ENCODE measurements around the gene GPRIN2. TPM values are rescaled to one million over a fixed set of nuclear protein-coding genes. Genes with fewer than 3 reads are reported as not detected.

Gene GPRIN2
- total RNA-seq, 2 experiments from 2014 or later = not detected

DNA sequence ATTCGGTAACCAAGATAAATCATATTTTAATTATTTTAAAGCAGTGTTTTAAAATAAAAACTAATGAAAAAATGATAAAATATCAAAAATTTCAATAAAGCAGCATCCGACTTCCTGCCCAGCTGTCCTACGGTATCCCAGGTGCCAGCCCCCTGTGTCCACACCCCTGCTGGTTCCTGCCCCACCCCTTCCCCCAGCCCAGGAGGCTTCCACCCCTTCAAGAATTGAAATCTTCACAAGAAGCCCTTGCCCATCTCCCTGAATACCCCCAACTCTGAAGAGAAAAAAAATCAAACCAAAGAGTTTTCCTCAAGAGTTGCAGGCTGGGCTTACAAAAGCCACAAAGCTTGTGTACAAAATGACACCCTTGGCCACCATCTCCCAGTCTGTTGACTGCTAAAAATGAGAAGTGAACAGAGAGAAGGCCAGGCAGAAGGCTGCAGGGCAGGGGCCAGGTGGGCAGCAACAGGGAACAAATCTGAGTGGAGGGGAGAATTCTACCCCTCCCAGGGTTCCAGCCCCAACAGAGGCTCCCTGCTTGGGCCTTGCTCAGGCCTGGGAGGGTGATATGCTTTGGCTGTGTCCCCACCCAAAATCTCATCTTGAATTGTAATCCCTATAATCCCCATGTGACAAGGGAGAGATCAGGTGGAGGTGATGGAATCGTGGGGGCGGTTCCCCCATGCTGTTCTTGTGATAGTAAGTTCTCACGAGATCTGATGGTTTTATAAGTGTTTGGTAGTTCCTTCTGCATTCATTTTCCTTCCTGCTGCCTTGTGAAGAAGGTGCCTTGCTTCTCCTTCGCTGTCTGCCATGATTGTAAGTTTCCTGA, 14.5 kb downstream of the GPRIN2 start:
- no peak overlapping the region for H3K4me3 Mint-ChIP-seq

DNA sequence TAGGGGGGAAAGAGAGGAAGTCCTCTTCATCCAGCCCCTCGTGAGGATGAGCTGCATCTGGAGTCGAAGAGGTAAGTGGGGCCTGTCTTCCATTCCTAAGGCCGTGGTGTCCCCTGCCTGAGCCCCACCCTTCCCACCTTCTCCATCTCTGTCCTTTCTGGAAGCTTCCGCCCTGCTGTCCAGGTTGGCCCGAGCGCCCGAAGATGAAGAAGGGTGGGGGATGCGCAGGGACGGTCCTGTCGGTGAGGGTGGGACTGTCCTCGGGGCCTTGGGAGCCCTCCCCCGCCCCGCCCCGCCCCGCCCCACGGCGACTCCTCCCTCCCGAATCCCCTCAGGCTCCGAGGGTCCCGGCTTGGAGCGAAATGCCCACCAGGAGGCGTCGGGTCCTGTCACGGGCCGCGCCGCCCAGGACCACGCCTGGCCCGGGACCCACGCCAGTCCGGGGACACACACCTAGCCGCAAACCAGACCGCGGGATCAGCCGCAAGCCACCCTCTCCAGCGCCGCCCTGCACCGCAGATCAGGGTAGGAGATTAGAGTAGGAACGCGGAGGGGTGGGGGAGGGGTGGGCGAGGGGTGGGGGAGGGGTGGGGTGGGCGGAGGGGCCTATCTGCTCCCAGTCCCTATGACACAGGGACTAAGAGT, 15.3 kb downstream of the GPRIN2 start:
- intact Hi-C loops (cut with DNase I, micrococcal nuclease) = no loop called here
- peak in 3 of 14 experiments; percentile 3 to 33 (median 5) for DNase-seq
- Histone ChIP-seq H3K4me3 (ENCODE audit: low read length) (no peak overlapping the region), H3K9me3 (ENCODE audit: control insufficient read depth in 1 of 2, insufficient read depth in 1 of 2, low read length in 2 of 2) (peaks cover 0 to 5% of the 10 kb centered on the region in 2 experiments), H3K36me3 (ENCODE audit: insufficient read depth, low read length) (no peaks in the 10 kb centered on the region), H3K27ac (ENCODE audit: low read depth in 1 of 2, low read length in 2 of 2) (no peak overlapping the region), H3K4me1 (ENCODE audit: insufficient read depth, low read length) (no peaks in the 10 kb centered on the region), H3K27me3 (ENCODE audit: control insufficient read depth in 1 of 2, insufficient read depth in 2 of 2, low read length in 2 of 2) (peaks cover 36 to 53% of the 10 kb centered on the region in 2 experiments)
- CTCF ChIA-PET = no interaction called here
- Mint-ChIP-seq H3K36me3 (ENCODE audit: low read depth) (no peaks in the 10 kb centered on the region), H3K27me3 (peaks cover 70% of the 10 kb centered on the region), H3K27ac (no peak overlapping the region), H3K4me3 (no peak overlapping the region), H3K4me1 (ENCODE audit: low read depth) (peaks cover 6% of the 10 kb centered on the region), H3K9me3 (no peaks in the 10 kb centered on the region)
- TF ChIP-seq, protein P1, sequence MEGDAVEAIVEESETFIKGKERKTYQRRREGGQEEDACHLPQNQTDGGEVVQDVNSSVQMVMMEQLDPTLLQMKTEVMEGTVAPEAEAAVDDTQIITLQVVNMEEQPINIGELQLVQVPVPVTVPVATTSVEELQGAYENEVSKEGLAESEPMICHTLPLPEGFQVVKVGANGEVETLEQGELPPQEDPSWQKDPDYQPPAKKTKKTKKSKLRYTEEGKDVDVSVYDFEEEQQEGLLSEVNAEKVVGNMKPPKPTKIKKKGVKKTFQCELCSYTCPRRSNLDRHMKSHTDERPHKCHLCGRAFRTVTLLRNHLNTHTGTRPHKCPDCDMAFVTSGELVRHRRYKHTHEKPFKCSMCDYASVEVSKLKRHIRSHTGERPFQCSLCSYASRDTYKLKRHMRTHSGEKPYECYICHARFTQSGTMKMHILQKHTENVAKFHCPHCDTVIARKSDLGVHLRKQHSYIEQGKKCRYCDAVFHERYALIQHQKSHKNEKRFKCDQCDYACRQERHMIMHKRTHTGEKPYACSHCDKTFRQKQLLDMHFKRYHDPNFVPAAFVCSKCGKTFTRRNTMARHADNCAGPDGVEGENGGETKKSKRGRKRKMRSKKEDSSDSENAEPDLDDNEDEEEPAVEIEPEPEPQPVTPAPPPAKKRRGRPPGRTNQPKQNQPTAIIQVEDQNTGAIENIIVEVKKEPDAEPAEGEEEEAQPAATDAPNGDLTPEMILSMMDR (IDR thresholded peaks at IDR 0.05) = no peak
- no peak for ATAC-seq (ENCODE audit: poor library complexity)
- POLR2A ChIA-PET = no interaction called here

More for the DNA sequence above, 14.5 kb downstream of the GPRIN2 start:
- H3K27ac Mint-ChIP-seq = no peak overlapping the region
- Histone ChIP-seq H3K27me3 (ENCODE audit: control insufficient read depth in 1 of 2, insufficient read depth in 2 of 2, low read length in 2 of 2) (peaks cover 35 to 45% of the 10 kb centered on the region in 2 experiments), H3K36me3 (ENCODE audit: insufficient read depth, low read length) (no peaks in the 10 kb centered on the region), H3K4me1 (ENCODE audit: insufficient read depth, low read length) (no peaks in the 10 kb centered on the region), H3K9me3 (ENCODE audit: control insufficient read depth in 1 of 2, insufficient read depth in 1 of 2, low read length in 2 of 2) (peaks cover 0 to 5% of the 10 kb centered on the region in 2 experiments), H3K27ac (ENCODE audit: low read depth in 1 of 2, low read length in 2 of 2) (no peak overlapping the region), H3K4me3 (ENCODE audit: low read length) (no peak overlapping the region)
- intact Hi-C loops (cut with DNase I, micrococcal nuclease) = no loop called here
- H3K9me3 Mint-ChIP-seq = no peaks in the 10 kb centered on the region
- TF ChIP-seq, protein P1 (IDR thresholded peaks at IDR 0.05) = no peak
- DNase-seq (peak in 3 of 14 experiments; percentile 2 to 27 (median 4)), ATAC-seq (ENCODE audit: poor library complexity) (no peak)
- ChIA-PET POLR2A (no interaction called here), CTCF (no interaction called here)
- H3K4me1 Mint-ChIP-seq (ENCODE audit: low read depth) = peaks cover 6% of the 10 kb centered on the region
- H3K36me3 Mint-ChIP-seq (ENCODE audit: low read depth) = no peaks in the 10 kb centered on the region
- H3K27me3 Mint-ChIP-seq = peaks cover 65% of the 10 kb centered on the region

- ATAC-seq (ENCODE audit: poor library complexity) (no peak), DNase-seq (peak in 2 of 14 experiments; percentile 4 to 31)
- H3K9me3 Mint-ChIP-seq = no peaks in the 10 kb centered on the region
- no peak overlapping the region for H3K27ac Mint-ChIP-seq
- Histone ChIP-seq H3K4me3 (ENCODE audit: low read length) (no peak overlapping the region), H3K9me3 (ENCODE audit: control insufficient read depth in 1 of 2, insufficient read depth in 1 of 2, low read length in 2 of 2) (peaks cover 0 to 5% of the 10 kb centered on the region in 2 experiments), H3K27me3 (ENCODE audit: control insufficient read depth in 1 of 2, insufficient read depth in 2 of 2, low read length in 2 of 2) (peaks cover 36 to 55% of the 10 kb centered on the region in 2 experiments), H3K4me1 (ENCODE audit: insufficient read depth, low read length) (no peaks in the 10 kb centered on the region), H3K36me3 (ENCODE audit: insufficient read depth, low read length) (no peaks in the 10 kb centered on the region), H3K27ac (ENCODE audit: low read depth in 1 of 2, low read length in 2 of 2) (no peak overlapping the region)
- peaks cover 6% of the 10 kb centered on the region for H3K4me1 Mint-ChIP-seq (ENCODE audit: low read depth)
- no peak overlapping the region for H3K4me3 Mint-ChIP-seq
- POLR2A ChIA-PET = no interaction called here
- intact Hi-C loops (cut with DNase I, micrococcal nuclease) = no loop called here
- CTCF ChIA-PET = no interaction called here
- peaks cover 70% of the 10 kb centered on the region for H3K27me3 Mint-ChIP-seq
- no peaks in the 10 kb centered on the region for H3K36me3 Mint-ChIP-seq (ENCODE audit: low read depth)
- TF ChIP-seq, protein P1 (IDR thresholded peaks at IDR 0.05) = no peak
These were observed 15.9 kb downstream of the GPRIN2 start for GRCh38 chr10:46540412-46541016.
